Karpas-422 (cell line): ENCODE data around the gene PFDN4. TPM values are rescaled to one million over a fixed set of nuclear protein-coding genes. Genes with fewer than 3 reads are reported as not detected.
"Not testable (repeated sequence)": the region's sequence is repeated elsewhere in the genome, so short reads cannot be mapped to it uniquely, and the experiment has no call there.

Experiments used
- DNase-seq: peaks from one replicate; pipeline ENCODE4 v3.0.0-alpha.2; 2015
- H2AFZ ChIP-seq: fragments of 200-600 bp; sonication (generic); 2 replicates; pipeline ENCODE4 v1.6.1; 2014; ENCODE audit warnings: antibody characterized with exemption, low read length, mixed read lengths
- H3K27ac ChIP-seq: fragments of 200-600 bp; sonication (generic); 2 replicates; pipeline ENCODE4 v1.5.1; 2014; ENCODE audit warnings: mild to moderate bottlenecking, low read length, moderate library complexity
- H3K27me3 ChIP-seq: fragments of 200-600 bp; sonication (generic); 2 replicates; pipeline ENCODE4 v1.6.1; 2014; ENCODE audit warnings: low read length, mixed read lengths
- H3K36me3 ChIP-seq: fragments of 200-600 bp; sonication (generic); 2 replicates; pipeline ENCODE4 v1.6.1; 2014; ENCODE audit warnings: low read length, mixed read lengths; ENCODE audit not compliant: insufficient read depth
- H3K4me1 ChIP-seq: fragments of 200-600 bp; sonication (generic); 2 replicates; pipeline ENCODE4 v1.6.1; 2014; ENCODE audit warnings: mild to moderate bottlenecking, low read length, mixed read lengths
- H3K4me2 ChIP-seq: fragments of 200-600 bp; sonication (generic); 2 replicates; pipeline ENCODE4 v1.6.1; 2014; ENCODE audit warnings: low read length, low read depth, mild to moderate bottlenecking; ENCODE audit not compliant: poor library complexity, severe bottlenecking
- H3K4me3 ChIP-seq: fragments of 200-600 bp; sonication (generic); 2 replicates; pipeline ENCODE4 v1.5.1; 2014; ENCODE audit warnings: mild to moderate bottlenecking, antibody characterized with exemption, low read length, mixed read lengths
- H3K79me2 ChIP-seq: fragments of 200-600 bp; sonication (generic); 2 replicates; pipeline ENCODE4 v1.6.1; 2014; ENCODE audit warnings: mild to moderate bottlenecking, low read length, mixed read lengths
- H3K9ac ChIP-seq: fragments of 200-600 bp; sonication (generic); 2 replicates; pipeline ENCODE4 v1.6.0; 2014; ENCODE audit warnings: low read length
- H3K9me2 ChIP-seq: fragments of 200-600 bp; sonication (generic), shearing (Covaris generic); replicated peaks from 2 replicates; pipeline ENCODE4 v1.6.0; 2014; ENCODE audit warnings: mild to moderate bottlenecking, low read length, moderate library complexity; ENCODE audit not compliant: insufficient read depth
- H3K9me3 ChIP-seq: fragments of 300-700, 200-600 bp; sonication (generic); 2 replicates; pipeline ENCODE4 v1.6.1; 2014; ENCODE audit warnings: low read length, mixed read lengths
- H4K20me1 ChIP-seq: fragments of 200-600 bp; sonication (generic); 2 replicates; pipeline ENCODE4 v1.6.1; 2014; ENCODE audit warnings: mild to moderate bottlenecking, antibody characterized with exemption, low read length, low read depth; ENCODE audit not compliant: insufficient read depth
- total RNA-seq: library from RNA; depleted of rRNA; stranded (reverse); fragments of >200 nt; shearing (Covaris generic); gene quantifications from 2 replicates; pipeline ENCODE4 v1.2.3, GENCODE V29; 2014; ENCODE audit warnings: low replicate concordance

PFDN4 gene
- total RNA-seq, 1 experiment from 2014 or later, result 70.7 TPM

GRCh38 chr20:54223285-54223684 is 15.4 kb downstream of the PFDN4 start:
- no peaks in the 10 kb centered on the region for H3K9me2 ChIP-seq
- H3K79me2 ChIP-seq, result no peaks in the 10 kb centered on the region
- H4K20me1 ChIP-seq, result no peaks in the 10 kb centered on the region
- H2AFZ ChIP-seq, result no peak overlapping the region
- no peak overlapping the region for H3K4me2 ChIP-seq
- no peak overlapping the region for H3K4me3 ChIP-seq
- no peak for DNase-seq
- H3K36me3 ChIP-seq, result no peaks in the 10 kb centered on the region
- no peaks in the 10 kb centered on the region for H3K9me3 ChIP-seq
- no peak overlapping the region for H3K27ac ChIP-seq
- H3K27me3 ChIP-seq, result no peaks in the 10 kb centered on the region
- no peak overlapping the region for H3K9ac ChIP-seq
- H3K4me1 ChIP-seq, result no peaks in the 10 kb centered on the region

- Histone ChIP-seq H3K9me2 (no peaks in the 10 kb centered on the region), H3K27ac (no peak overlapping the region), H3K36me3 (no peaks in the 10 kb centered on the region), H3K4me3 (no peak overlapping the region), H3K4me1 (no peaks in the 10 kb centered on the region), H4K20me1 (no peaks in the 10 kb centered on the region), H3K79me2 (no peaks in the 10 kb centered on the region), H3K9me3 (no peaks in the 10 kb centered on the region), H3K27me3 (no peaks in the 10 kb centered on the region), H3K4me2 (no peak overlapping the region), H2AFZ (no peak overlapping the region), H3K9ac (no peak overlapping the region)
- DNase-seq, result no peak
Measured at GRCh38 chr20:54223751-54224150, 15.9 kb downstream of the PFDN4 start.

- not testable (repeated sequence) for H3K27me3 ChIP-seq, H4K20me1 ChIP-seq, H3K27ac ChIP-seq, H3K79me2 ChIP-seq, H3K36me3 ChIP-seq, DNase-seq, H2AFZ ChIP-seq, H3K9me2 ChIP-seq, H3K4me3 ChIP-seq, H3K4me1 ChIP-seq, H3K9me3 ChIP-seq, H3K9ac ChIP-seq, H3K4me2 ChIP-seq
Measured at GRCh38 chr20:54224642-54225041, 16.8 kb downstream of the PFDN4 start.

- Histone ChIP-seq H3K36me3 (no peaks in the 10 kb centered on the region), H3K9me2 (no peaks in the 10 kb centered on the region), H3K9me3 (no peaks in the 10 kb centered on the region), H3K4me1 (no peaks in the 10 kb centered on the region), H4K20me1 (no peaks in the 10 kb centered on the region), H3K27ac (no peak overlapping the region), H3K79me2 (no peaks in the 10 kb centered on the region), H3K9ac (no peak overlapping the region), H3K27me3 (no peaks in the 10 kb centered on the region), H3K4me2 (no peak overlapping the region), H3K4me3 (no peak overlapping the region), H2AFZ (no peak overlapping the region)
- no peak for DNase-seq
Measured at GRCh38 chr20:54227241-54227640, 19.4 kb downstream of the PFDN4 start.

- Histone ChIP-seq H3K79me2 (no peaks in the 10 kb centered on the region), H3K9me3 (no peaks in the 10 kb centered on the region), H3K4me2 (no peak overlapping the region), H4K20me1 (no peaks in the 10 kb centered on the region), H3K27me3 (no peaks in the 10 kb centered on the region), H2AFZ (no peak overlapping the region), H3K9me2 (no peaks in the 10 kb centered on the region), H3K4me3 (no peak overlapping the region), H3K27ac (no peak overlapping the region), H3K9ac (no peak overlapping the region), H3K4me1 (no peaks in the 10 kb centered on the region), H3K36me3 (no peaks in the 10 kb centered on the region)
- no peak for DNase-seq
Measured at GRCh38 chr20:54227751-54228150, 19.9 kb downstream of the PFDN4 start.

- Histone ChIP-seq H3K9me3 (no peaks in the 10 kb centered on the region), H4K20me1 (no peaks in the 10 kb centered on the region), H3K27me3 (no peaks in the 10 kb centered on the region), H3K27ac (no peak overlapping the region), H3K4me2 (no peak overlapping the region), H3K9ac (no peak overlapping the region), H3K36me3 (no peaks in the 10 kb centered on the region), H3K79me2 (no peaks in the 10 kb centered on the region), H2AFZ (no peak overlapping the region), H3K4me1 (no peaks in the 10 kb centered on the region), H3K4me3 (no peak overlapping the region), H3K9me2 (no peaks in the 10 kb centered on the region)
- no peak for DNase-seq
Measured at GRCh38 chr20:54228841-54229240, 21.0 kb downstream of the PFDN4 start.

- Histone ChIP-seq H2AFZ (no peak overlapping the region), H3K9me3 (no peaks in the 10 kb centered on the region), H4K20me1 (no peaks in the 10 kb centered on the region), H3K9ac (no peak overlapping the region), H3K9me2 (no peaks in the 10 kb centered on the region), H3K27me3 (no peaks in the 10 kb centered on the region), H3K4me2 (no peak overlapping the region), H3K79me2 (no peaks in the 10 kb centered on the region), H3K27ac (no peak overlapping the region), H3K4me3 (no peak overlapping the region), H3K4me1 (no peaks in the 10 kb centered on the region), H3K36me3 (no peaks in the 10 kb centered on the region)
- DNase-seq, result no peak
Measured at GRCh38 chr20:54229566-54230160, 21.8 kb downstream of the PFDN4 start.

- Histone ChIP-seq H3K4me2 (no peak overlapping the region), H4K20me1 (no peaks in the 10 kb centered on the region), H3K9ac (no peak overlapping the region), H3K27me3 (no peaks in the 10 kb centered on the region), H3K4me3 (no peak overlapping the region), H3K79me2 (no peaks in the 10 kb centered on the region), H3K27ac (no peak overlapping the region), H3K9me3 (no peaks in the 10 kb centered on the region), H2AFZ (no peak overlapping the region), H3K9me2 (no peaks in the 10 kb centered on the region), H3K36me3 (no peaks in the 10 kb centered on the region), H3K4me1 (no peaks in the 10 kb centered on the region)
- DNase-seq, result no peak
Measured at GRCh38 chr20:54231036-54231435, 23.1 kb downstream of the PFDN4 start.

- no peaks in the 10 kb centered on the region for H3K4me1 ChIP-seq
- H3K36me3 ChIP-seq, result no peaks in the 10 kb centered on the region
- no peak overlapping the region for H3K4me2 ChIP-seq
- no peak overlapping the region for H3K4me3 ChIP-seq
- no peaks in the 10 kb centered on the region for H3K27me3 ChIP-seq
- no peak overlapping the region for H2AFZ ChIP-seq
- no peak overlapping the region for H3K27ac ChIP-seq
- H4K20me1 ChIP-seq, result no peaks in the 10 kb centered on the region
- DNase-seq, result no peak
- no peaks in the 10 kb centered on the region for H3K9me2 ChIP-seq
- H3K9me3 ChIP-seq, result no peaks in the 10 kb centered on the region
- no peak overlapping the region for H3K9ac ChIP-seq
- no peaks in the 10 kb centered on the region for H3K79me2 ChIP-seq
Measured at GRCh38 chr20:54234991-54235390, 27.1 kb downstream of the PFDN4 start.
